Mucosa of descending colon (tissue), 3 donors: ENCODE results near the gene COX7B. TPM values are rescaled to one million over a fixed set of nuclear protein-coding genes. Genes with fewer than 3 reads are reported as not detected.
A peak's percentile ranks its signal among the peaks of the same experiment; 100 is the strongest.

Source experiments
- ATAC-seq: fragments of 200-7000 bp; cut with Tn5 transposase; one replicate; pipeline ENCODE4 v1.9.1; 2020; ENCODE audit warnings: mild to moderate bottlenecking, moderate library complexity
- DNase-seq, 3 donors: peaks; one replicate each; pipeline ENCODE4 v3.0.0-alpha.2; 2020
- H3K36me3 ChIP-seq: fragments of 200-600 bp; one replicate; pipeline ENCODE4 v1.8.0; 2021; ENCODE audit warnings: low read depth, mild to moderate bottlenecking
- H3K4me1 ChIP-seq: fragments of 200-600 bp; one replicate; pipeline ENCODE4 v1.8.0; 2021; ENCODE audit warnings: low read depth, mild to moderate bottlenecking
- H3K4me3 ChIP-seq: fragments of 200-600 bp; one replicate; pipeline ENCODE4 v1.8.0; 2021; ENCODE audit warnings: mild to moderate bottlenecking
- H3K9me3 ChIP-seq: fragments of 200-600 bp; one replicate; pipeline ENCODE4 v1.8.0; 2021; ENCODE audit warnings: mild to moderate bottlenecking
- CTCF ChIP-seq: fragments of 200-600 bp; IDR thresholded peaks from one replicate; pipeline ENCODE4 v1.8.0; 2022; ENCODE audit warnings: antibody characterized with exemption, mild to moderate bottlenecking
- intact Hi-C, 2 donors: fragments of 100-400 bp; cut with DNase I in 1 of 2; cut with micrococcal nuclease in 1 of 2; formaldehyde crosslinking; loops; one replicate each; pipeline versions ENCODE4 v1.11.0 to v1.11.1; 2022; cut with DNase I, micrococcal nuclease
- total RNA-seq, 3 donors: library from RNA; stranded (reverse); fragmentation: NEBNext Ultra II Directional in 2 of 3; extraction: Animal tissue kit (Norgen Biotek cat#: 25700) in 2 of 3; gene quantifications; one replicate each; pipeline versions ENCODE4 v1.2.1 to v1.2.4, GENCODE V29; 2021 to 2023
- donor health status: DM: no; HTN: no; CAD: no; lungs with moderate emphysema.
- donor health status: DM: no; HTN: no; CAD: no.
- donor health status: DM: no; HTN: yes; CAD: no.

COX7B gene
- total RNA-seq, 3 donors from 2014 or later, result 340 to 480 (median 472) TPM

GRCh38 chrX:77946571-77946970, 47.3 kb downstream of the COX7B start:
- H3K4me1 ChIP-seq, result peaks cover 6% of the 10 kb centered on the region
- ATAC-seq (no peak), DNase-seq (no peak)
- H3K9me3 ChIP-seq, result no peaks in the 10 kb centered on the region
- intact Hi-C loops, result no loop called here
- TF ChIP-seq CTCF, result no peak
- H3K36me3 ChIP-seq, result no peaks in the 10 kb centered on the region
- no peak overlapping the region for H3K4me3 ChIP-seq

- no peak overlapping the region for H3K4me3 ChIP-seq
- intact Hi-C loops, result no loop called here
- no peaks in the 10 kb centered on the region for H3K4me1 ChIP-seq
- no peaks in the 10 kb centered on the region for H3K36me3 ChIP-seq
- no peaks in the 10 kb centered on the region for H3K9me3 ChIP-seq
- ATAC-seq (no peak), DNase-seq (no peak)
- no peak for TF ChIP-seq CTCF
Measured at GRCh38 chrX:77949840-77950239, 50.6 kb downstream of the COX7B start.

DNA sequence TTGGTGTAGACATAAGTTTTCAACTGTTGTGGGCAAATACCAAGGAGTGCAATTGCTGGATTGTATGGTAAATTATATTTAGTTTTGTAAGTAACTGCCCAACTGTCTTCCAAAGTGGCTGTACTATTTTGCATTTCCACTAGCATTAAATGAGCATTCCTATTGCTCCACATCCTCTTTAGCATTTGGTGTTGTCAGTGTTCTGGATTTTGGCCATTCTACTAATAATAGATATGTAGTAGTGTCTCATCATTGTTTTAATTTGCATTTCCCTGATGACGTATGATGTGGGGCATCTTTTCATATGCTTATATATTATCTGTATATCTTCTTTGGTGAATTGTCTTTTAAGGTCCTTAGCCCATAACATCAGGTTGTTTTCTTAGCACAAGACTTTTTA, 52.9 kb downstream of the COX7B start:
- intact Hi-C loops, result no loop called here
- ATAC-seq, result no peak
- DNase-seq, result no peak
- H3K4me3 ChIP-seq, result no peak overlapping the region
- H3K36me3 ChIP-seq, result no peaks in the 10 kb centered on the region
- H3K9me3 ChIP-seq, result no peaks in the 10 kb centered on the region
- TF ChIP-seq CTCF, result no peak
- H3K4me1 ChIP-seq, result no peaks in the 10 kb centered on the region

DNA sequence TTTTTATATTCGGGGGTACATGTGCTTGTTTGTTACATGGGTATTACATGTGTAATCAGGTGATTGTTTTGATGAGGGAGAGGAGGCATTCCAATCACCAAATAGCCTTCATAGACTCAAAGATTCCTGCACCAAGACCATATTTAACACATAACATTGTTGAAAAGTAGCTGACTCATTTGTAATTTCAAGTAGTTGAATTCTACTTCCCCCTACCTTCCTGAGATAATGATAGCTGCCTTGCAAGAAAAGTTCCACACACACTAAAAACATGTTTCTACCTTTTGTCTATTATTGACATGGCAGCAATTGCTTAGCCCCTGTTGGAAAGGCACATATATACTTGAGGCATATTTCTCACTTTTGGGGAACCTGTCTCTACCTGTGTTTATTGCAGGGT, 54.0 kb downstream of the COX7B start:
- DNase-seq, result no peak
- peak; percentile 54 for ATAC-seq
- H3K36me3 ChIP-seq, result no peaks in the 10 kb centered on the region
- no peaks in the 10 kb centered on the region for H3K9me3 ChIP-seq
- H3K4me1 ChIP-seq, result no peaks in the 10 kb centered on the region
- intact Hi-C loops, result no loop called here
- TF ChIP-seq CTCF, result no peak
- no peak overlapping the region for H3K4me3 ChIP-seq

GRCh38 chrX:77953708-77954107, 54.4 kb downstream of the COX7B start:
- ATAC-seq, result peak; percentile 81
- no peak for TF ChIP-seq CTCF
- Histone ChIP-seq H3K36me3 (no peaks in the 10 kb centered on the region), H3K4me1 (no peaks in the 10 kb centered on the region), H3K9me3 (no peaks in the 10 kb centered on the region), H3K4me3 (no peak overlapping the region)
- peak in 1 of 3 donors; percentile 21 for DNase-seq
- intact Hi-C loops, result no loop called here

Other genes with a start within 250 kb of the COX7B start
- 100 to 1,000 TPM in 1 of 3 donors, 10 to 100 TPM in 2; 47.9 to 108 (median 64.1) TPM for gene ATRX, start 113.3 kb upstream of the COX7B start, total RNA-seq
- 10 to 100 TPM; 36.8 to 55.3 (median 43.3) TPM for gene MAGT1, start 4.0 kb upstream of the COX7B start, total RNA-seq
- gene ATP7A, start 11.2 kb downstream of the COX7B start, total RNA-seq, result 10 to 100 TPM in 1 of 3 donors, 1 to 10 TPM in 2; 6.9 to 11.2 (median 9.7) TPM
- gene PGAM4, start 70.2 kb downstream of the COX7B start, total RNA-seq, result not detected
- 100 to 1,000 TPM; 236 to 369 (median 310) TPM for gene PGK1, start 204.8 kb downstream of the COX7B start, total RNA-seq
- gene TAF9B, start 240.2 kb downstream of the COX7B start, total RNA-seq, result 10 to 100 TPM in 1 of 3 donors, 1 to 10 TPM in 2; 3.3 to 17.7 (median 8.5) TPM